NCI-H82 treated with DMSO at 0.1 percent for 48 hours (cell line): Measurements from ENCODE around the gene ERBB3.
"Not testable (repeated sequence)": the region's sequence is repeated elsewhere in the genome, so short reads cannot be mapped to it uniquely, and the experiment has no call there.

Source experiments
- DNase-seq: peaks from one replicate; lab custom pipeline; 2025; ENCODE audit not compliant: unreplicated experiment; lab: John Stamatoyannopoulos, UW

ERBB3 gene

DNA sequence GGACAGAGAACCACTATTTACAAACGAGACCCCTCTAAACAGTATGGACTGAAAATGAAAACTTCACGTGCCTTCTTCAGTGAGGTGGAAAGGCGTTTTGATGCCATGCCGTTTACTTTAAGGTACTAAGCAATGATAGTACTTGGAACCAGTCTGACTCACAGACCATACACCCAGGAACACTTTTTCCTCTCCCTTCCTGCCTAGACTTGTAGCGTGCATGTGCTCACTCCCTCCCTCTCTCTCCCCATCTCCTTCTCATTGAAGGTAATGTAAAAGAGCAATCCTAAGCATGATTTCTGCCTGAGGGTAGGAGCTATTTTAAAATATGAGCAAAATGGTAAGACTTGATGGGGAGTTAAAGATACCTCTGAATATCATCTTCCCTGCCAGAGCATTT is 30.6 kb downstream of the ERBB3 start:
- no peak for DNase-seq

DNA sequence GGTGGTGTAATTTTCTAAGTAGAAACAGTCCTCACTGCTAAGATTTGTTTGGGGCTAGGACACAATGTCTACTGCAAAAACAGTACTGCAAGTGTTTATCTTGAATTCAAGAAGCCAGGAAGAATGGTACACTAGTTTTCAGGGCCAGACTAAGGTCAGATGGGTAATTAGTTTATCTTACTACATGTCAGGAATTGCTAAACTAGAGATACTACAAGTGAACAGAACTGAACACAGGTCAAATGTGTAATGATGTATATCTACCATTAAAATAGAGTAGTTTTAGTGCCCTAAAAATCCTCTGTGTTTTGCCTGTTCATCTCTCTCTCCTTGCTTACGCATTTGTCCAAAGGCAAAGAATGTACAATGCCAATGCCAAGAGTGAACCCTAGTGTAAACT is 34.1 kb downstream of the ERBB3 start:
- DNase-seq = no peak

DNA sequence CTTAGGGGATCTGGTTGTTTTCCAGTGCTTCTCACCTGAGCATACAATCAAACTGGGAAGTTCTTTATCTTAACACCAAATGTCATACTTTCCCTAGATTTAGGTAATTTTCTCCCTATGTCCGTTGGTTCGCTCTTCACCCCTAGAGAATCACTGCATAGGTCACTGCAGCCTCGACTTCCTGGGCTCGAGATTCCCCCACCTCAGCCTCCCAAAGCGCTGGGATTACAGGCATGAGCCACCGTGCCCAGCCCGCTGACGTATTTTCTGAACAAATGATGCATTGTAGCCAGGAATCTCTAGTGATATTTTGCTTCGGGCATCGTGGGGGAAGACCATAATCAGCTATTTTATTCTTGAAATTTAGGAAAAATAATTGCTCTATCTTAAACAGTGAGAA is 35.4 kb downstream of the ERBB3 start:
- DNase-seq = no peak

DNA sequence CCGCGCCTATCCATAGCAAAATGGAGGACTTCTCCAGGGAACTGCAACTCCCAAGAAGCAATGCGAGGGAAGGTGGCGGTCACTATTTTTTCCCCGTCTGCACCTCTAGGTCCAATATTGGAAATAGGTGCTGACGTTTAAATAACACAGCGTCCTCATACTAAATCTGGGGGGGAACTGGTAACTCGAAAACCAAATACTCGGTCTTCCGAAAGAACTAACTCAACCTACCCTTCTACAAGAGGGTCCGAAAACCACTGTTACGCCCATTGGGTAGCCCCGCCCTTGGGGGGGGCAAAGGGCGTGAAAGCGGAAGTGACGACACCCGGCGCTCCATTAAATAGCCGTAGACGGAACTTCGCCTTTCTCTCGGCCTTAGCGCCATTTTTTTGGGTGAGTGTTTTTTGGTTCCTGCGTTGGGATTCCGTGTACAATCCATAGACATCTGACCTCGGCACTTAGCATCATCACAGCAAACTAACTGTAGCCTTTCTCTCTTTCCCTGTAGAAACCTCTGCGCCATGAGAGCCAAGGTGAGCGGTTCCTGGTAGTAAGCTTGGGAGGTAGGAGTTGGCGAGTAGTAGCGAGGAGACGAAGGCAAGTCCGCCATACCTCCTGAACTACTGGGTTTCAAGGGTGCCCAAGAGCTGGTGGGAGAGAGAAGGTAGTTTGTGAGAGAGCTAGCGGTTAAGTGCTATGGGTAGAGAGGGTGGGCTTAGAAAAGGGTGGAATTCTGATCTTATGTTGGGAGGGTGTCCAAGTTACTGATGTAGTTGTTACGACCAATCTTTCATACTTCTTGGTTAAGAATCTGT is 36.5 kb downstream of the ERBB3 start, which contains the start of gene RPL41:
RPL41 (plus strand) TSS at position 367 of the 815 bp plus-strand sequence.
- peak; percentile 85 for DNase-seq

DNA sequence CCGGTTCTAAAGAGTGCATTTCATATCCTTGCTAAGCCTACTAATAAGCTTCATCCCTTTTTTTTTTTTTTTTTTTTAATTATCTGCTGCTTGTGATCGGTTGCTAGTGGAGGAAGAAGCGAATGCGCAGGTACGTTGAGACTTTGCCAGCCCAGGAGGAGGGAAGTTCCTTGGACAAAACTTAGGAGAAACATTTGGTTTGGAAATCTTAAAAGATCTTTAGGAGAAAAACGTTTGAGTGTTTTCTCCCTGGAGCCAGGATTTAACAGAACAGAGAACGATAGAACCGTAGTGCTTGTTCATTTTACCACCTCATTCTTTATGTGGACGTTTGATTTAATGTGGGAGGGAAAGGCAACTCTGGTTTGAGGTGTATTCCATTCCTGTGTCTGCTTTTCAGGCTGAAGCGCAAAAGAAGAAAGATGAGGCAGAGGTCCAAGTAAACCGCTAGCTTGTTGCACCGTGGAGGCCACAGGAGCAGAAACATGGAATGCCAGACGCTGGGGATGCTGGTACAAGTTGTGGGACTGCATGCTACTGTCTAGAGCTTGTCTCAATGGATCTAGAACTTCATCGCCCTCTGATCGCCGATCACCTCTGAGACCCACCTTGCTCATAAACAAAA is 37.2 kb downstream of the ERBB3 start:
- not testable (repeated sequence) for DNase-seq

DNA sequence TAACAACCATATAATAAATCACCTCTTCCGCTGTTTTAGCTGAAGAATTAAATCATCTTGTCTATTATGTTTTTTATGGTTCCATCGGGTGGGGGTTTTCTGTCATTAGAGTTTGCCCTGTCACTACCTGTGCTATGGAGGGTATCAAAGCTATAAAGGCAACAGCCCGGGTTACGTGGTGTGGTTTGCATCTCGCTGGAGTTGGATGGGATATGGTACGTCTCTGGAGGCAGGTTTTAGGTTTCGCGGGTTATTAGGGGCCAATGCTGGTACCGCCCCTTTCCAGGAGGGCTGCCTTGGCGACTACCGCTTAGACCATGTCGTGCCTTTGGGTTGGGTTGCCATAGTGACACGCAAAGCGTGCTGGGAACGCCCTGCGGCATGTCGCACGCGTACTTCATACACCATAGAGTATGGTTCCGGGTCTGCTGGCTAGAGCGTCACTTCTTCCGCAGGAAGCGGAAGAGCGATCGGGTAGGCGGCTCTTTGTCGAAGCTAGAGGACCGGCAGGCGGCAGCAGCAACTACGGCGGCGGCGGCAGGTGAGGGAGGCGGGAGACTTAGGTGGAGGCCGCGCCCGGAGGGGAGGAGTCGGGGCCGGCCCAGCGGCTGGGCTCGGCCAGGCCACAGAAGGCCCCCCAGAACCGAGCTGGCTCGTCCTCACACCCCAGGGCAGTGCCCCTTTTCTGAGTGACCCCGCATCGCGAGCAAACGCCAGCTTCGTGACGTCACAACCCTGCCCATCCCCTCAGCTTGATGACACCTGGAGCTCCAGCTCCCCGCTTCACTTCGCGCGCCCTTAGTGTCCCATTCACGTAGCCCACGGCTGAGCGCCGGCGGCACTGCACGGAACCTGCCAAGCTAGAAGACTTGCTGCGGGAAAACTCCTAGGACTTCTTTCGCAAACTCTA is 38.1 kb downstream of the ERBB3 start, which contains the start of gene ZC3H10:
ZC3H10 (plus strand) TSS at position 489 of the 910 bp plus-strand sequence. CDS start 2,297 bp downstream, outside the sequence.
- peak; percentile 98 for DNase-seq

DNA sequence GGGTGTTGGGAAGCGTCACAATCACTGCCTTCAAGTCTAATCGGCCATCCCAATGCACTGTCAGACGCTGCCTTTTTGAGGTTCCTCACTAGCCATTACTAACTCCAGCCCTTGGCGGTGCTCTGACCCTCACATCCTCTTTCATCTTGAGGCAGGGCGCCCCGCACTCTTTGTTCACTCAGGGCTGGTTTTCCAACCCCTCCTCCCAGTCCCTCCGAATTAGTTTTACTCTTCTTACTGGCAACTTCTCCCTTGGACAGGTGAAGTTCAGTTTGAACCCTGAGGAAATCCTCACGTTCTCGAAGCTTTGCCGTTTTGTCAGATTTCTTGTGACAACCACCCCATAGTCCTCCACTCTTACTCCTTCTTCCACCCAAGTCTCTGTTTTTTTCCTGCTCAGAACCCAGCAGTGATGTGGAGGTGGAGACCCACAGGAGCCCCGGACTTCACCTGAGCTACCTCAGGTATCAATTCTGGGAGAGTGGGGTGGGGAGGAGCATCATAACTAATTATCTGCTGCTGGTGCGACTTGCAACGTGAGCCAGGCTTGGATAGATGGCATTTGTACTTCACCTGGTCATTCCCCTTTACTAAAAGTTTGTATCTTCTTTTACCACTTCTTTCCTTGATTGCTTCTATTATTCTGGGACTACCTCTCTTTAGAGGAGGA is 38.9 kb downstream of the ERBB3 start:
- peak; percentile 12 for DNase-seq

DNA sequence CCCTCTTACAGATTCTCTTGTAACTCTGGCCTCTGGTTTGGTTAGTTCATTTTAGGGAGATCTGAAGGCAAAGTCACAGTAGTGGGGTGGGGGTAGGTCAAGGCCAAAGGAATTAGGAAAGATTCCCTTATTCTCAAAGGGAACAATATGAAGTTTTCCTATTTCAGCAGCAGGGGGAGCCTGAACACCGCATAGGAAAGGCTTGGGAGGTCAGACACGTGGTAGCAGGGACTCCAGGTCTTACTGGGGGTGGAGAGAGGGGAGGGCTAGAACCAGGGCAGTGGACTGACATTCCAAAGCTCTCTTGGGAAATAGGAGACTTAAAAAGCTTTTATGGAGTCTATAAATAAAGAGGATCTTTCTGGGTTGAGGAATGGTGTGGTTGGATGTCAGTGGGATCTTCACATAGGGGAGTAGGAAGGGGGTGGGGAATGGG is 39.4 kb downstream of the ERBB3 start:
- DNase-seq = peak; percentile 89

DNA sequence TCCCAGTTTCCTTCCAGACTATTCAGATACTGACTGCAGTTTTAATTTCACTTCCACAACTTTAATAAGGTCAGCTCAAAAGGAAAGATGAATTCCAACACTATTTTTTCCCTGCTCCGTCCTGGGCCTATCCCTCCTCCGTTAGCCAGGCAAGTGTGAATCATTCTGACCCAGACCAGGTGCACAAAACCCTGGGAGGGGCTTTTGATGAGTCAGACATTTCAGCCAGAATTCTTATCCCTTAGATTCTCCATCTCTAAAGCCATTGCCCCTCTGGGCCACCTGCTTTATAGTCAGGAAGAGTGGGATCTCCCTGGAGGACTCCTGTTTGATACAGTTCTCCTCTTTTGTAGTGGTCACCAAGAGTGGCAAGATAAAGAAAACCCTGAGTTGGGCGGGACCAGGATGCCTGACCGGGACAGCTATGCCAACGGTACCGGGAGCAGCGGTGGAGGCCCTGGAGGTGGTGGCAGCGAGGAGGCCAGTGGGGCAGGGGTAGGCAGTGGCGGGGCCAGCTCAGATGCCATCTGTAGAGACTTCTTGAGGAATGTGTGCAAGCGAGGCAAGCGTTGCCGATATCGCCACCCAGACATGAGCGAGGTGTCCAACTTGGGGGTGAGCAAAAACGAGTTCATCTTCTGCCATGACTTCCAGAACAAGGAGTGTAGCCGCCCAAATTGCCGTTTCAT is 40.3 kb downstream of the ERBB3 start:
- no peak for DNase-seq

DNA sequence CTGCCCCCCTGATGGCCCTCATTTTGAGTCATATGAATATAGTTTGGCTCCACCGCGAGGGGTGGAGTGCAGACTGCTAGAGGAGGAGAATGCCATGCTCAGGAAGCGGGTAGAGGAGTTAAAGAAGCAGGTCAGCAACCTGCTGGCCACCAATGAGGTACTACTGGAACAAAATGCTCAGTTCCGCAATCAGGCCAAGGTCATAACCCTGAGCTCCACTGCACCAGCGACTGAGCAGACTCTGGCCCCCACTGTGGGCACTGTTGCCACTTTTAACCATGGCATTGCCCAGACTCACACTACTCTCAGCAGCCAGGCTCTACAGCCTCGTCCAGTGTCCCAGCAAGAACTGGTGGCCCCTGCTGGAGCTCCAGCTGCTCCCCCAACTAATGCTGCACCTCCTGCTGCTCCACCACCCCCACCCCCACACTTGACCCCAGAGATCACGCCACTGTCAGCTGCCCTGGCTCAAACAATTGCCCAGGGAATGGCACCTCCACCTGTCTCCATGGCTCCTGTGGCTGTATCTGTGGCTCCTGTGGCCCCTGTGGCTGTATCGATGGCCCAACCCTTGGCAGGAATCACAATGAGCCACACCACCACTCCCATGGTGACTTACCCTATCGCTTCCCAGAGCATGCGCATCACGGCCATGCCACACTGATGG is 41.4 kb downstream of the ERBB3 start:
- DNase-seq = no peak

DNA sequence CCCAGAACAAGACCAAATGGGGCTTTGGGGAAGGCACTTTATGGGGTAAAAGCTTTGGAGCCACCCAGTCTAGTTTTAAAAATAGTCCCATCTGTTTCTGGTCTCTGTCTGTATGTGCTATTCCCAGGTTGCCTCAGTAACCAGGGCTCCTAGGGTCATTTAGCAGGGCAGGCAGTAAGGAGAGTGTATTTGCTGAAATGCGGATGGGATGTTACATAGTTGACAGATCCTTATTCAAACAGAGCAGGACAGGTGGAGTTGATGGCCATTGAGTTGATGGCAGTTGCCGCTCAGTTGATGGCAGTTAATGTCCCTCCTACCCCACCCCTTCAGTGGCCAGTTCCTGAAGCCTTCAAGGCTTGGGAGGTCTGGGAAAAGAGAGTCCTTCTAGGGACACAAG is 42.7 kb downstream of the ERBB3 start:
- DNase-seq = no peak

DNA sequence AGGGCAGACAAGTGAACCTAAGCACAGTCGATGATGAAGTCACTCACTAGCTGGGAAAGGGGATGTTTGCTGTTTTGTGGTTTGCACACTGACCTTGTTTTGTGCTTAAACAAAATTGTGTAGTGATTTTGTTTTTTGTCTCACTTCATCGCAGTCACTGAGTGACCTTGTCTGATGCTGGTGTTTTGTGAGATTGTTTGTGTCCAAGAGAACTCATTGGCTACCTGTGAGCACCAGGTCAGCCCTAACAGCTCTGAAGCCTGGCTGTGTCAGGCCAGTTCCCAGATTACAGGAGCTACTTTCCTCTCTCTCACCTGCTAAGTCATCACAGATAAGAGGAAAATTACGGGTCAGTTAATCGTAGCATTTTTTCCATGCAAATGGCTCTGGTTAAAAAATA is 44.2 kb downstream of the ERBB3 start:
- no peak for DNase-seq

DNA sequence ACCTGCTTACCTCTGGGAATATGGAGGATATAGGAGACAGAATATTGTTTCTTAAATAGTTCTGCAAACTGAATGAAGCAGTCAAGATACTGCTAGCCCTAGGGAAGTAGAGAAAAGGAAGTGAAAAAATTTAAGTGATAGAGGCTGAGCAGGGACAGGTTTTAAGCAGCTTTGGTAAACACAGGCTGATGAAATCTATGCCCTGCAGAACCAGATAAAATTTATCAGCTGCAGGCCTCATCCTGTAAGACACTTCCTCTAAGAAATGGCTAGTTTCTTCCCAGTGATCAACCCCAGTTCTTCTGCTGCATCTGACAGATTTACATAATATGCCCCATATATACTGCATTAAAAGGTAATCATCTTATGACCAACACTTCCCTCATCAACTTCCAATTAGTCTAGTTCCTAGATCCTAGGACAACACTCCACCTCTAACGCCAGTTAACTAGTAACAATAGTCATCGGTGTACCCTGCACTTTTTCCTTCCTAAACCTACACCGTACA is 46.8 kb downstream of the ERBB3 start:
- DNase-seq = no peak

DNA sequence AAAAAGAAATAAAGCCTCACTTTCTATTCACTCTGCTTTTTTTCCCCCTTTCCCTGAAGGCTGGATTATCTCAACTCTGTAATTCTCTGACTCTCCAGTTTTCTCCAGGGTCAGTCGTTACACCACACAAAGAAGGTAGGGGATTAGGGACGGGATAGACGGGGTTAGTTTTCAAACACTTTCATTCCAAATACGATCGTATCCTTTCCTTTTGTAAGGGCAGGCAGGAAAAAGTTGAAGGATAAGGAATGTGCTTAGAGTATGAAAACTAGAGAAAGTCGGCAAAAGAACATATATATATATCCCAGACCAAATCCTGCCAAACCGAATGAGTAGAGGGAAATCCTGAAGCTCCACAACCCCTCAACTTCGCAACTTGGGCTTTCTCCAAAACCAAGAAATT is 47.5 kb downstream of the ERBB3 start:
- DNase-seq = peak; percentile 59

DNA sequence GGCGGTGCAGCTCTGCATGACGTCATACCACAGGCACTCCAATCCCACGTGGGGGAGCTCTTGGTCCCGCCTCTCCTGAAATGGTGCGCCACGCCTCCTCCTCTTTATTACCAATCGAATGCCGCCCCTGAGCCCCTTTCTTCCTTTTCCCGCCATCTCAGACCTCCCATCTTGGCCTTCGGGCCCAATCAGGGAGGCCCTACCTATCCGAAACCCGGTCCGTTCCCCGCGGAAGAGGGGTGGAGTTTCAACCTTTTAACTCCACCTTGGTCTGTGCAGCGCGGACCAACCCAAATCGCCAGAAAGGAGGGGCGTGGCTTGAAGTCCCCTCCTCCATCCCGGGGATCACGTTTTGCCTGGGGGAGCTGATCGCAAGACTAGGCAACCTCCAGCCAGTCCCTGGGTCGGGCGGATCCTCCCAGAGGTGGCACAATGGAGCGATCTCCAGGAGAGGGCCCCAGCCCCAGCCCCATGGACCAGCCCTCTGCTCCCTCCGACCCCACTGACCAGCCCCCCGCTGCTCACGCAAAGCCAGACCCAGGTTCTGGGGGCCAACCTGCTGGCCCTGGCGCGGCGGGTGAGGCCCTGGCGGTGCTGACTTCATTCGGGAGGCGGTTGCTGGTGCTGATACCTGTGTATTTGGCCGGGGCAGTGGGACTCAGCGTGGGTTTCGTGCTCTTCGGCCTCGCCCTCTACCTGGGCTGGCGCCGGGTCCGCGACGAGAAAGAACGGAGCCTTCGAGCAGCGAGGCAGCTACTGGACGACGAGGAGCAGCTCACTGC is 48.1 kb downstream of the ERBB3 start, which contains the start of gene ESYT1:
ESYT1 (plus strand) TSS at position 380 of the 782 bp plus-strand sequence; CDS start at position 433, 53 bp downstream.
- peak; percentile 99 for DNase-seq

DNA sequence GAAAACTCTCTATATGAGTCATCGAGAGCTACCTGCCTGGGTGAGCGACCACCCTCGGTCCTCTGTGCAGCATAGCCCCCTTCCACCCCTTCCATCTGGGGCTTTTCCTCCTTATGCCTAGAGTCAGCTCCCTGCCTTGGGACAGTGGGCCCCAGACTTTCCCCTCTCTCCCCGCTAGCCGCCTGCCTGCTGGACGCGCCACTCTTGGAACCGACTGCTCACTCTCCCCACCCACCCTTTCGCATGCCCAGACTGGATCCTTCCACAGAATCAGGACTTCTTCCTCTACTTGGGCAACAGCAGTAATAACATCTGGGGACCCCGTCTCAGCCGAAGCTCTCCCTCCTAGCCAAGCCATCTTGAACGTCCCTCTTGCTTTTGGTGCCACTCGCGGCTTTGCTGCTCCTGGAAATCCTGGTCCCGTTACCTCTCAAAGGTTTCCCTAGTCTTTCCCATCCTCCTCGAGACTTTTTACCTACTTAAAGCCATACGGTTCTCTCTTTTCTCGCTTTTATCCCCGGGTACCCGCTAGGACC is 48.8 kb downstream of the ERBB3 start:
- DNase-seq = no peak

DNA sequence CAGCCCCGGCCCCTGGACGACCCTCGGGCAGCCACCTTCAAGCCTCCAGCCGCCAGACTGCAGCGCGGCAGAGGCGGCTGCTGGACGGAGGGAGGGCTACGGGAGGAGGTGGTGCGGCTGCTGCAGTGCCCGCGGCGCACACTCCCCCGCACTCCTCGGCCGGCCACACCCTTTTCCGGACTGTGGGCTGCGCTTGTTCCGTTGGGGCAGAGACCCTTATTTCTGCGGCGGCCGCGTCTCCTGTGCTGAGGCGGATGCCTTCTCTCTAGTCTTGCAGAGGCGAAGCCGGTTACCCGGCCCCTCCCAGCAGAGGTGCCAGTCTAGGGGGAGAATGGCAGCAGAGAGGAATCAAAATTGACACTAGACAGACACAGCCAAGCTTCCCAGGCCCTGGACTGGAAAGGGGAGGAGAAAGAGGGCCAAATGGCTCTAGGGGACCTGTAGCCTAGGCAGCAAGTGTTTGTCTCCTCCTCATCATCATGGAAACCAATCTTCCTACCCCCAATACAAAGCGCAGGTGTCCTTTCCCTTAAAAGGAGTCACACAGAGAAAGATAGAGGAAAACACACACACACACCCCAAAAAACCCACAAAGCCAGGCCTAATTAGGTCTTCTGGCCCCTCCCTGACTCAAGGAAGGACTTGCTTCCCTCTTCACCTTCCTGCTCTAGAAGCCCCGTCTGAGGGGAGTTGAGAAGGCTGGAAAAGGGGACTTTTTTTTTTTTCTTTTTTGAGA is 49.4 kb downstream of the ERBB3 start:
- DNase-seq = peak; percentile 14
